GM12892 (cell line): Measurements from ENCODE around the gene CPNE4.

Source experiments
- POLR2A ChIP-seq: IDR thresholded peaks from 2 replicates; pipeline ENCODE4 v1.6.1; 2011; ENCODE audit warnings: low read depth, low read length, control low read depth
- POLR2AphosphoS5 ChIP-seq: IDR thresholded peaks from 2 replicates; pipeline ENCODE4 v1.6.1; 2011; ENCODE audit warnings: low read depth, low read length, control low read depth

- no peak for TF ChIP-seq POLR2A
- TF ChIP-seq POLR2AphosphoS5: no peak
Measured at GRCh38 chr3:131747466-131747865, 287.3 kb downstream of the CPNE4 start.
